Measurements from ENCODE around the gene GHRHR. TPM values are rescaled to one million over a fixed set of nuclear protein-coding genes. Genes with fewer than 3 reads are reported as not detected.

Gene GHRHR
- total and polyA plus RNA-seq, 2 experiments from 2014 or later = not detected

GRCh38 chr7:30925913-30926312 lies 37.8 kb upstream of the GHRHR start:
- in situ Hi-C loops (cut with MboI) = no loop called here
- TF ChIP-seq EZH2phosphoT487 (IDR thresholded peaks at IDR 0.05; ENCODE audit: insufficient read depth, low read depth) = no peak
- TF ChIP-seq EZH2 (IDR thresholded peaks at IDR 0.05; ENCODE audit: insufficient read depth, poor library complexity, severe bottlenecking) = no peak
- H3K9me2 ChIP-seq (ENCODE audit: insufficient read depth) = no peaks in the 10 kb centered on the region
- H3F3A ChIP-seq (ENCODE audit: insufficient read depth) = no peaks in the 10 kb centered on the region
- WGBS, 2 experiments (ENCODE audit: low coverage in 1 of 2, low lambda C conversion rate in 2 of 2, missing lambda C conversion rate in 2 of 2) = 56 to 61% methylated on average over 5 of the region's 5 CpGs
- no peak overlapping the region for H3K27ac ChIP-seq
- no peaks in the 10 kb centered on the region for H3K27me3 ChIP-seq (replicated peaks; ENCODE audit: insufficient read depth)
- no peaks in the 10 kb centered on the region for H4K20me1 ChIP-seq (ENCODE audit: insufficient read depth)
- H3K4me1 ChIP-seq (ENCODE audit: insufficient read depth) = peaks cover 8% of the 10 kb centered on the region; the same call in 1 of the 2 replicates
- H2AFZ ChIP-seq = no peak overlapping the region
- H3K9ac ChIP-seq = no peak overlapping the region
- no peak overlapping the region for H3K4me3 ChIP-seq
- no peaks in the 10 kb centered on the region for H3K79me2 ChIP-seq (ENCODE audit: insufficient read depth)
- H3K4me2 ChIP-seq (ENCODE audit: unreplicated experiment) = no peak overlapping the region
- DNase-seq = no peak
- no peaks in the 10 kb centered on the region for H3K36me3 ChIP-seq (ENCODE audit: low read depth)
- no peaks in the 10 kb centered on the region for H3K9me3 ChIP-seq (ENCODE audit: low read depth)

- no peaks in the 10 kb centered on the region for H3K36me3 ChIP-seq (ENCODE audit: low read depth)
- H3K9ac ChIP-seq = no peak overlapping the region
- no peaks in the 10 kb centered on the region for H3K9me3 ChIP-seq (ENCODE audit: low read depth)
- H3K27me3 ChIP-seq (replicated peaks; ENCODE audit: insufficient read depth) = no peaks in the 10 kb centered on the region
- no peaks in the 10 kb centered on the region for H3F3A ChIP-seq (ENCODE audit: insufficient read depth)
- no peak overlapping the region for H3K27ac ChIP-seq
- DNase-seq = no peak
- in situ Hi-C loops (cut with MboI) = no loop called here
- no peak overlapping the region for H2AFZ ChIP-seq
- no peaks in the 10 kb centered on the region for H3K79me2 ChIP-seq (ENCODE audit: insufficient read depth)
- no peaks in the 10 kb centered on the region for H4K20me1 ChIP-seq (ENCODE audit: insufficient read depth)
- TF ChIP-seq EZH2 (IDR thresholded peaks at IDR 0.05; ENCODE audit: insufficient read depth, poor library complexity, severe bottlenecking) (no peak), EZH2phosphoT487 (IDR thresholded peaks at IDR 0.05; ENCODE audit: insufficient read depth, low read depth) (no peak)
- 67 to 71% methylated on average over 5 of the region's 5 CpGs for WGBS, 2 experiments (ENCODE audit: low coverage in 1 of 2, low lambda C conversion rate in 2 of 2, missing lambda C conversion rate in 2 of 2)
- H3K4me2 ChIP-seq (ENCODE audit: unreplicated experiment) = no peak overlapping the region
- H3K4me3 ChIP-seq = no peak overlapping the region
- peaks cover 6% of the 10 kb centered on the region for H3K4me1 ChIP-seq (ENCODE audit: insufficient read depth)
- no peaks in the 10 kb centered on the region for H3K9me2 ChIP-seq (ENCODE audit: insufficient read depth)
Observed at GRCh38 chr7:30926313-30926712, 37.4 kb upstream of the GHRHR start.

- H3K36me3 ChIP-seq (ENCODE audit: low read depth) = no peaks in the 10 kb centered on the region
- no peak for DNase-seq
- H4K20me1 ChIP-seq (ENCODE audit: insufficient read depth) = no peaks in the 10 kb centered on the region
- H3K27me3 ChIP-seq (replicated peaks; ENCODE audit: insufficient read depth) = no peaks in the 10 kb centered on the region
- peaks cover 9% of the 10 kb centered on the region for H3K4me1 ChIP-seq (ENCODE audit: insufficient read depth)
- no peak overlapping the region for H2AFZ ChIP-seq
- H3F3A ChIP-seq (ENCODE audit: insufficient read depth) = no peaks in the 10 kb centered on the region
- no peak overlapping the region for H3K27ac ChIP-seq
- H3K4me2 ChIP-seq (ENCODE audit: unreplicated experiment) = no peak overlapping the region
- 32 to 45% methylated on average over 3 of the region's 3 CpGs for WGBS, 2 experiments (ENCODE audit: low coverage in 1 of 2, low lambda C conversion rate in 2 of 2, missing lambda C conversion rate in 2 of 2)
- H3K79me2 ChIP-seq (ENCODE audit: insufficient read depth) = no peaks in the 10 kb centered on the region
- H3K9ac ChIP-seq = no peak overlapping the region
- H3K4me3 ChIP-seq = no peak overlapping the region
- no peak for TF ChIP-seq EZH2phosphoT487 (IDR thresholded peaks at IDR 0.05; ENCODE audit: insufficient read depth, low read depth)
- TF ChIP-seq EZH2 (IDR thresholded peaks at IDR 0.05; ENCODE audit: insufficient read depth, poor library complexity, severe bottlenecking) = no peak
- in situ Hi-C loops (cut with MboI) = no loop called here
- no peaks in the 10 kb centered on the region for H3K9me3 ChIP-seq (ENCODE audit: low read depth)
- H3K9me2 ChIP-seq (ENCODE audit: insufficient read depth) = no peaks in the 10 kb centered on the region
Observed at GRCh38 chr7:30927040-30927439, 36.7 kb upstream of the GHRHR start.

GRCh38 chr7:30927559-30927958 lies 36.2 kb upstream of the GHRHR start:
- Histone ChIP-seq H3F3A (ENCODE audit: insufficient read depth) (no peaks in the 10 kb centered on the region), H3K4me2 (ENCODE audit: unreplicated experiment) (no peak overlapping the region), H3K27ac (no peak overlapping the region), H3K9me3 (ENCODE audit: low read depth) (no peaks in the 10 kb centered on the region), H3K4me1 (ENCODE audit: insufficient read depth) (peaks cover 12% of the 10 kb centered on the region), H3K4me3 (no peak overlapping the region), H3K27me3 (replicated peaks; ENCODE audit: insufficient read depth) (no peaks in the 10 kb centered on the region), H3K9me2 (ENCODE audit: insufficient read depth) (no peaks in the 10 kb centered on the region), H3K9ac (no peak overlapping the region), H4K20me1 (ENCODE audit: insufficient read depth) (no peaks in the 10 kb centered on the region), H3K36me3 (ENCODE audit: low read depth) (no peaks in the 10 kb centered on the region), H3K79me2 (ENCODE audit: insufficient read depth) (no peaks in the 10 kb centered on the region), H2AFZ (no peak overlapping the region)
- WGBS, 2 experiments (ENCODE audit: low coverage in 1 of 2, low lambda C conversion rate in 2 of 2, missing lambda C conversion rate in 2 of 2) = 36 to 37% methylated on average over 3 of the region's 3 CpGs
- TF ChIP-seq EZH2 (IDR thresholded peaks at IDR 0.05; ENCODE audit: insufficient read depth, poor library complexity, severe bottlenecking) = no peak
- TF ChIP-seq EZH2phosphoT487 (IDR thresholded peaks at IDR 0.05; ENCODE audit: insufficient read depth, low read depth) = no peak
- in situ Hi-C loops (cut with MboI) = no loop called here
- no peak for DNase-seq

Data from GM23248 (cell line).